ENCODE data around the gene EMSY.

EMSY gene

DNA sequence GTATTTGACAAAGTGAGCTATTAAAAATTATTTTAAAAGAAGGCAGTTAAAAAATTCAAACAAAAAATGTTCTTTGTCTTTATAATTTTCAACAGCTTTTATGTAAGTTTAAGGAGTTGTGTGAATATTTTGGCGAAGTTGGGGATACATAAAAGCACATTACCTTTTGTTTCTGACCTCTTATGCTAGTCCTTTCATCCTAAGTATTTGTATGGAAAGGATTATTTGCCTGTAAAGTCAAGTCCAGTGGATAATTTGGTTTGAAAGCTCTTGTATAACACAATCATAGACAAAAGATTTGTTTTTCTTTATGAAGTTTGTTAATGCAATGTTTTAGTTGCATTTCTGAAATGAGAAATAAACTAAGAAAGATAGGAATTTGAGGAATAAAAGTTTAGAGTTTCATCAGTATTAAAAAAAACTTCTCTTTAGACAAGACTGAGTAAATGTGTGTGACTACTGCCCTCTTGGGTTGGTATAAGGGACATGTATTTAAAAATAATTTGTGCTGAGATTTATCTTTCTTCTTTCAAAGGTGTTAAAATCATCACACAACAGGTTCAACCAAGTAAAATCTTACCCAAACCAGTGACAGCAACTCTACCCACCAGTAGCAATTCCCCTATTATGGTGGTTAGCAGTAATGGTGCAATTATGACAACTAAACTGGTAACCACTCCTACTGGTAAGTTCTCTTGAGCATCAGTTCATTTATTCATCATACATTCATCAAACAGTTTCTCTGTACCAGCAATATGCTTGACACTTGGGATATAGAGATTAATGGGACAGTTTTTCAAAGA lies 68.2 kb downstream of the EMSY start:
- in situ Hi-C loops (cut with MboI; ENCODE audit: low pct_unique_long_range_greater_than_20kb, low sequenced_read_pairs, unreplicated experiment) = no loop called here
- DNase-seq (ENCODE audit: low spot score) = no peak
- TF ChIP-seq, protein P1, sequence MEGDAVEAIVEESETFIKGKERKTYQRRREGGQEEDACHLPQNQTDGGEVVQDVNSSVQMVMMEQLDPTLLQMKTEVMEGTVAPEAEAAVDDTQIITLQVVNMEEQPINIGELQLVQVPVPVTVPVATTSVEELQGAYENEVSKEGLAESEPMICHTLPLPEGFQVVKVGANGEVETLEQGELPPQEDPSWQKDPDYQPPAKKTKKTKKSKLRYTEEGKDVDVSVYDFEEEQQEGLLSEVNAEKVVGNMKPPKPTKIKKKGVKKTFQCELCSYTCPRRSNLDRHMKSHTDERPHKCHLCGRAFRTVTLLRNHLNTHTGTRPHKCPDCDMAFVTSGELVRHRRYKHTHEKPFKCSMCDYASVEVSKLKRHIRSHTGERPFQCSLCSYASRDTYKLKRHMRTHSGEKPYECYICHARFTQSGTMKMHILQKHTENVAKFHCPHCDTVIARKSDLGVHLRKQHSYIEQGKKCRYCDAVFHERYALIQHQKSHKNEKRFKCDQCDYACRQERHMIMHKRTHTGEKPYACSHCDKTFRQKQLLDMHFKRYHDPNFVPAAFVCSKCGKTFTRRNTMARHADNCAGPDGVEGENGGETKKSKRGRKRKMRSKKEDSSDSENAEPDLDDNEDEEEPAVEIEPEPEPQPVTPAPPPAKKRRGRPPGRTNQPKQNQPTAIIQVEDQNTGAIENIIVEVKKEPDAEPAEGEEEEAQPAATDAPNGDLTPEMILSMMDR (IDR thresholded peaks at IDR 0.05; ENCODE audit: extremely low read depth, insufficient read depth, missing control alignments) = peak; percentile 36

DNA sequence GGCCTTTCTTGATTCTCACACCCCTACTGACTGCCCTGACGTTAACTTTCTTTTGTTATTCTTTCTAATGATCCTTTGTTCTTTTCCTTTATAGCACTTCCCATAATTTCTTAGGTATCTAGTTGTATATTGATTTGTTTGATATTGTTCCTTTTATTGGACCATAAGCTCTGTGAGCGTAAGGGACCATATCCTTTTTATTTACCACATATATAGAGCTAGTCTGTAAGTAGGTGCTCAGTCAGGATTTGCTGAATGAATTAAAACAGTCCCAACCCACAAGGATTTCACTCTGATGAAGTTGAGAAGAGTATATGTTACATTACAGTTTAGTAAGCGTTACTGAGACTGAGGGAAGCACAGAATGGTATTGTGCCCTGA lies 68.8 kb downstream of the EMSY start:
- no peak for DNase-seq (ENCODE audit: low spot score)
- TF ChIP-seq, protein P1 (IDR thresholded peaks at IDR 0.05; ENCODE audit: extremely low read depth, insufficient read depth, missing control alignments) = no peak
- in situ Hi-C loops (cut with MboI; ENCODE audit: low pct_unique_long_range_greater_than_20kb, low sequenced_read_pairs, unreplicated experiment) = no loop called here

DNA sequence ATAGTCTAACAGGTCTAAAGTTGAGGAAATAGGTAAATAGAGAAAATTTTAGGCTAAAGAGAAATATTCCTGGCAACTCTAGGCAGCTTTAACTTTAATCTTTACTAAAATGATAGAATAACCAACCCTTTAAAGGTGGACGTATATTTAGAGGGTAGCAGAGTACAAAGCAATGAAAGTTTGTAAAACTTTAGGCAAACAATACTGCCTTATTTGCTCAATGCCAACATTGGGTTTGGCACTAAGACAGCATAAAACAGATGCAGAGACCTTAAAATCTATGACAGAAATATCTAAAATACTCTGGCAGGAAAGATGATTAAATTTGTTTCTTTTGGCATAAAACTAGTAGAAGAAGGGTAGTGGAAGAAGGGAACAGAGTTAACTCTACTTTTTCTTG lies 70.7 kb downstream of the EMSY start:
- in situ Hi-C loops (cut with MboI; ENCODE audit: low pct_unique_long_range_greater_than_20kb, low sequenced_read_pairs, unreplicated experiment) = no loop called here
- TF ChIP-seq, protein P1 (IDR thresholded peaks at IDR 0.05; ENCODE audit: extremely low read depth, insufficient read depth, missing control alignments) = no peak
- no peak for DNase-seq (ENCODE audit: low spot score)

DNA sequence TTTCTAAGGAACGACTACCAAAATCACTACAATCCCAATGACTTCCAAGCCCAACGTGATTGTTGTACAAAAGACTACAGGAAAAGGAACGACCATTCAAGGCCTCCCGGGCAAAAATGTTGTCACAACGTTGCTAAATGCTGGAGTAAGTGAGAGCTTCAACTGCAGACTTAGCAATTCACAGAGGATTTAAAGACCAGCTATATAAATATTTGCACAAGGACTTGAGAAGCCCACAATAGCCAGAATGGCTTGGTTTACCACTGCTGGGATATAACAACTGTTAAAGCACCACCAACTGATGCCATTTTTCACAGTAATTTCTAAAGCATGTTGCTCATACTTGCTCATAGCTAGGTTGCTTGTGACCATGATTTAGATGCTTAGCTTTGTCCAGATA lies 78.3 kb downstream of the EMSY start:
- TF ChIP-seq, protein P1 (IDR thresholded peaks at IDR 0.05; ENCODE audit: extremely low read depth, insufficient read depth, missing control alignments) = no peak
- DNase-seq (ENCODE audit: low spot score) = no peak
- in situ Hi-C loops (cut with MboI; ENCODE audit: low pct_unique_long_range_greater_than_20kb, low sequenced_read_pairs, unreplicated experiment) = no loop called here

DNA sequence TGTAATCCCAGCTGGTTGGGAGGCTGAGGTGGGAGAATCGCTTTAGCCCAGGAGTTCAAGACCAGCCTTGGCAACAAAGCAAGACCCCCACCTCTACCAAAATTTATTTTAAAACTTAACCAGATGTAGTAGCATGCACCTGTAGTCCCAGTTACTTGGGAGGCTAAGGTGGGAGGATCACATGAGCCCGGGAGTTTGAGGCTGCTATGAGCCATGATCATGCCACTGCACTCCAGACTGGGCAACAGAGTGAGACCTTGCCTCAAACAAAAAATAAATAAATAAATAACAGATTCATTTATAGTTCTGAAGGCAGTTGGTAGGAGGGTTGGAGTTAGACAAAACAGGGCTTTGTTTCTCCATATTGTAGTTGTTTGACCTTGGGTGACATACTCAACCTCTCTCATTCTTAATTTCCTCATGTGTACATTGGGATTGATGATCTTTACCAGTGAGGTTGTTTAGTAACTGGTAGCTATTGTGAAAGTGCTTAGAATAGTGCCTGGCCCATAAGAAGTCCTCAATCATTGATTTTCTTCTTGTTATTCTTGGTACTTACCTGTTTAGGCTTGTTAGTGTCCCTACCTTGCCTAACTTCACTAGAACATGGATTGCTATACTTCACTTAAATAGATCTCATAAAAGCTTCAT lies 79.1 kb downstream of the EMSY start:
- in situ Hi-C loops (cut with MboI; ENCODE audit: low pct_unique_long_range_greater_than_20kb, low sequenced_read_pairs, unreplicated experiment) = no loop called here
- TF ChIP-seq, protein P1 (IDR thresholded peaks at IDR 0.05; ENCODE audit: extremely low read depth, insufficient read depth, missing control alignments) = no peak
- DNase-seq (ENCODE audit: low spot score) = no peak

DNA sequence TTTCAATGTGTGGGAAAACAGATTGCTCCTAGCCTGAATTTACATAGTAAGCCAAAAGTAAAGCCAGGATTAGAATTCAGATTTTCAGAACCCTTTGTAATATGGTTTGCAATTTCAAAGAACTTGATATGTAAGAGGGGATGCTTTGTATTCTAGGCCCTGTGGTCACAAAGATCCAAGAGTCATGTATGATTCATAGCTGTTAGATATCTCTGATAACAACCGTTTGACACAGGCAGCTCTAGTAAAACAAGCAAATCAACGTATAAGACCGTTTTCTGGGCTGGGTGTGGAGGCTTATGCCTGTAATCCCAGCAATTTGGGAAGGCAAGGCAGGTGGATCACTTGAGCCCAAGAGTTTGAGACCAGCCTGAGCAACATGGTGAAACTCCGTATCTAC lies 79.6 kb downstream of the EMSY start:
- TF ChIP-seq, protein P1 (IDR thresholded peaks at IDR 0.05; ENCODE audit: extremely low read depth, insufficient read depth, missing control alignments) = no peak
- no peak for DNase-seq (ENCODE audit: low spot score)
- in situ Hi-C loops (cut with MboI; ENCODE audit: low pct_unique_long_range_greater_than_20kb, low sequenced_read_pairs, unreplicated experiment) = no loop called here
